ENCODE measurements around the gene STARD9.
"Not testable (repeated sequence)": the region's sequence is repeated elsewhere in the genome, so short reads cannot be mapped to it uniquely, and the experiment has no call there.

The STARD9 gene

GRCh38 chr15:42591238-42591934 lies 16.0 kb downstream of the STARD9 start:
- no peak for DNase-seq

GRCh38 chr15:42592716-42593115 lies 17.3 kb downstream of the STARD9 start:
- no peak for DNase-seq

DNA sequence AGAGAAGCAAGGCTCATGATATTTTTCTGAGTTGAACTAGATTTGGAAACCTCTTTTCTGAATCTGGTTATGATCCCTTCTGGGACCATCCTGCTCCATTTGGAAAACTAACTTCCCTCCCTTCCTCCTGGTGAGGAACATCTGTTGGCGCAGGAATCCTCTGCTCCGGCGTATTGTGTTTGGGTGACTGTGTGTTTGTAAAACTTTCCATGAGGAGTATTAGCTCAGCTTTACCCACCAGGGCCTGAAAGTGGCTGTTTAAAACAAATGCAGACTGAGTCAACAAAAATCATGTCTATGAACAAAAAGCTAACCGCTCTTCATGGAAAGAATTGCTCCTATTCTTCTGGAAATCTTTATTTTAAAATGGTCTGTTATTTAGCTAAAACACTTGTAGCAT lies 17.7 kb downstream of the STARD9 start:
- no peak for DNase-seq

GRCh38 chr15:42594095-42594494 lies 18.7 kb downstream of the STARD9 start:
- no peak for DNase-seq

GRCh38 chr15:42595626-42596240 lies 20.3 kb downstream of the STARD9 start:
- no peak for DNase-seq

- not testable (repeated sequence) for DNase-seq
Measured at GRCh38 chr15:42601316-42601715, 25.9 kb downstream of the STARD9 start.

GRCh38 chr15:42602501-42602900 lies 27.1 kb downstream of the STARD9 start:
- DNase-seq: no peak

- DNase-seq: no peak
Measured at GRCh38 chr15:42603978-42604377, 28.6 kb downstream of the STARD9 start.

GRCh38 chr15:42604894-42605744 lies 29.7 kb downstream of the STARD9 start:
- DNase-seq: no peak

GRCh38 chr15:42605796-42606195 lies 30.4 kb downstream of the STARD9 start:
- no peak for DNase-seq

- peak; percentile 52 for DNase-seq
Measured at GRCh38 chr15:42608110-42608531, 32.7 kb downstream of the STARD9 start.

DNA sequence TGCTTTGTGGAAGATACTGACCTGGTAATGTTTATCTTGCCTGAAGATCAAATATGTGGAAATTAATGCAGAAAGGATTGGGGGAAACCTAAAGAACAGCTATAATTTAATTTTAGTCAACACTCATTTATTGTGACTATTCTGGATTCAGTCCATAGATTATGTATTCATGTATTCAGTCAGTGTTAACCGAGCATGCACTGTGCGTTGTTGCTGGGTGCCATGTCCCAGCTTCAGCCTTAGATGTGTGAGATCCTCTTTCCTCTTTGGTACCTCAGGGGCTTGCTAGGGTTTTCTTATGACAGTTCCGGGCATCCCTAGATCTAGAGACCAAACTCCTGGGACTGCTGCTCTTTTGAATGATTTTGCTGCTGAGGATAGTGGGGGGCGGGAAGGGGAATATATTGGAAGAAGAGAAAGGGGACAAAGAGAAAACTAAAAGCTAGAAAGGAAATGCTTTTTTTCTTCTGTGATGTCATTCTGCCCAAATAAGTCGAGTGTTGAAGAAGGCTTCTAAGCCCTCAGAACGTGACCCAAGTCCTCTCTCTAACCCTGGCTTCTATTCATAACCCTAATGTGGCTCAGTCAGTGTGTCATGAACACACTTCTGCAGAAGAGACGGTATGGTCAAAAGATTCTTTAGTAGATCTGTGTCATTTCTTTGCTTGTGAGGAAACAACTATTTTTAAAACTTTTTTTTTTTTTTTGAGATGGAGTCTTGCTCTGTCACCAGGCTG lies 33.5 kb downstream of the STARD9 start:
- peak; percentile 2 for DNase-seq

DNA sequence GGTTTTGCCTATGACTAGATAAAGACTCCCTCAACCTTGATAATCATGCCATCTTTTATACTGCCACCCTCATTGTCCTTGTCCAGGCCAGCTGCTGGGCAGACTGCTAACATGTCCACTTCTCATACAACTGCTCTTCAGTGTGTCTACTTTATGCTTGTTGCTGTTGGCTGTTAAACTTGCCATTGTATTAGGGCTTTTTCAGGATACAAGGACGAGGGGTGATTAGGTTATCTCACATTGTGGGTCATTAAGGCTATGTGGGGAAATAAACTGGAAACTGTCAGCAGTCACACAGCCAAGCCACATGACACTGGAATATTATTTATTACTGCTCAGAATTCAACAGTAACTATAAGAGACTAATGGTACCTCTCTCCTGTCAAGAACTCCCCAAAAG lies 36.1 kb downstream of the STARD9 start:
- DNase-seq: no peak

GRCh38 chr15:42612367-42612912 lies 37.0 kb downstream of the STARD9 start:
- no peak for DNase-seq

DNA sequence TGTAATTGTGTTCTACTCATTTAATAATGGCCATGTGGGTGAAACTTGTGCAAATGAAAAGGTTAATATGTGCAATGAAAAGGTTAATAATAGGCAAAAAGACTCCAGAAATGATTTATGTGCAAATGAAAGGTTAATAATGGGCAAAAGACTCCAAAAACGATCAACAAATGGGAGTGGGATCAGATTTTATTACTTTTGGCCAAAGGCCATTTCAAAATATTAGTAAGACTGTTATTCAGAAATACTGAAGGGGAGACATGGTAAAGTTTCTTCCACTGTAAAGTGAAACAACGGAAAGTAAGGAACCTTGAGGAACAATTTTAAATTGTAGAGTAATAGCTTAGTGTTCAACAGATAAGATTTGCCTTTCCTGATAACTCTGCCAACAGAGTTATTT lies 40.7 kb downstream of the STARD9 start:
- no peak for DNase-seq

- DNase-seq: no peak
Measured at GRCh38 chr15:42619656-42620371, 44.4 kb downstream of the STARD9 start.

- DNase-seq: no peak
Measured at GRCh38 chr15:42621386-42621785, 46.0 kb downstream of the STARD9 start.

- DNase-seq: no peak
Measured at GRCh38 chr15:42621996-42622925, 46.9 kb downstream of the STARD9 start.

- DNase-seq: no peak
Measured at GRCh38 chr15:42623951-42624350, 48.5 kb downstream of the STARD9 start.

GRCh38 chr15:42627485-42627884 lies 52.1 kb downstream of the STARD9 start:
- DNase-seq: no peak

DNA sequence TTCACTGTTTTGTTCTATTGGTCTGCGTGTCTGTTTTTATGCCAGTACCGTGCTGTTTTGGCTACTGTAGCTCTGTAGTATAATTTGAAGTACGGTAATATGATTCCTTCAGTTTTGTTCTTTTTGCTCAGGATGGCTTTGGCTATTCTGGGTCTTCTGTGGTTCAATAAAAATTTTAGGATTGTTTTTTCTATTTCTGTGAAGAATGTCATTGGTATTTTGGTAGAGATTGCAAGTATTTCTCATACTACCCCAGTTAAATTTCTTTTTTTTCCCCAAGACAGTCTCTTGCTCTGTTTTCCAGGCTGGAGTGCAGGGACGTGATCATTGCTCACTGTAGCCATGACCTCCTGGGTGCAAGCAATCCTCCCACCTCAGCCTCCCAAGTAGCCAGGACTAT lies 53.4 kb downstream of the STARD9 start:
- no peak for DNase-seq

Data from stimulated activated CD4-positive, alpha-beta T cell treated with anti-CD3 and anti-CD28 coated beads, Interleukin-1b, Interleukin-23, amount 100 ng/mL, for 48 hours (primary cell).